Epithelial cell of esophagus (primary cell): Measurements from ENCODE around the gene YIF1A.

Source experiments
- DNase-seq: peaks from one replicate; pipeline ENCODE4 v3.0.0; 2010; ENCODE audit warnings: low read depth
- H3K4me3 ChIP-seq: 2 replicates; pipeline ENCODE4 v1.5.1; 2011; ENCODE audit warnings: mild to moderate bottlenecking, low read length, control low read depth
- CTCF ChIP-seq: IDR thresholded peaks from 2 replicates; pipeline ENCODE4 v1.5.1; 2011; ENCODE audit warnings: low read depth, mild to moderate bottlenecking, low read length, control low read depth, inconsistent platforms; ENCODE audit not compliant: insufficient read depth; ENCODE audit errors: missing control alignments

Gene YIF1A

GRCh38 chr11:66268244-66268951 lies 20.5 kb downstream of the YIF1A start, which contains the start of gene RAB1B:
TSS of gene RAB1B (plus strand) at chr11:66268639. CDS start at chr11:66268680, 41 bp downstream.
- TF ChIP-seq CTCF = no peak
- H3K4me3 ChIP-seq = peak within 1 kb of the TSS; percentile 98
- DNase-seq = peak; percentile 100

- no peak for TF ChIP-seq CTCF
- H3K4me3 ChIP-seq = peak overlapping the region; percentile 98
- DNase-seq = peak; percentile 85
These were observed 21.3 kb downstream of the YIF1A start for GRCh38 chr11:66267379-66268243.

GRCh38 chr11:66267039-66267378 lies 21.9 kb downstream of the YIF1A start:
- H3K4me3 ChIP-seq = peak overlapping the region; percentile 98
- DNase-seq = no peak
- no peak for TF ChIP-seq CTCF

- no peak overlapping the region for H3K4me3 ChIP-seq
- TF ChIP-seq CTCF = no peak
- DNase-seq = no peak
These were observed 22.4 kb downstream of the YIF1A start for GRCh38 chr11:66266378-66267038.

- no peak for TF ChIP-seq CTCF
- DNase-seq = no peak
- no peak overlapping the region for H3K4me3 ChIP-seq
These were observed 23.2 kb downstream of the YIF1A start for GRCh38 chr11:66265531-66266377.

- TF ChIP-seq CTCF = peak; percentile 51
- peak; percentile 51 for DNase-seq
- H3K4me3 ChIP-seq = no peak overlapping the region
These were observed 24.0 kb downstream of the YIF1A start for GRCh38 chr11:66264914-66265313.
